Large intestine (tissue), 3 donors: ENCODE data around the gene CHST11. TPM values are rescaled to one million over a fixed set of nuclear protein-coding genes. Genes with fewer than 3 reads are reported as not detected.

Source experiments
- DNase-seq, 2 donors: peaks; one replicate each; pipeline versions ENCODE4 v3.0.0 to v3.0.0-alpha.2; 2013
- H3K27ac ChIP-seq: one replicate; pipeline ENCODE4 v1.5.1; 2013; ENCODE audit warnings: low read length
- H3K27me3 ChIP-seq: 2 replicates; pipeline ENCODE4 v1.6.1; 2013; ENCODE audit warnings: low read length; ENCODE audit not compliant: control insufficient read depth, insufficient read depth
- H3K36me3 ChIP-seq: 2 replicates; pipeline ENCODE4 v1.6.1; 2013; ENCODE audit warnings: low read length; ENCODE audit not compliant: control insufficient read depth, insufficient read depth
- H3K4me1 ChIP-seq: one replicate; pipeline ENCODE4 v1.6.1; 2013; ENCODE audit warnings: low read length; ENCODE audit not compliant: control insufficient read depth, insufficient read depth
- H3K4me3 ChIP-seq: one replicate; pipeline ENCODE4 v1.5.1; 2013; ENCODE audit warnings: low read length
- H3K9me3 ChIP-seq: one replicate; pipeline ENCODE4 v1.6.1; 2013; ENCODE audit warnings: mild to moderate bottlenecking, low read depth, low read length, moderate library complexity; ENCODE audit not compliant: control insufficient read depth
- WGBS: methylation state at CpG from one replicate; pipeline ENCODE4 v1.1.5; 2013; ENCODE audit warnings: low lambda C conversion rate; ENCODE audit not compliant: insufficient coverage; 5-methylcytosine and 5-hydroxymethylcytosine counted together
- polyA plus RNA-seq: library from polyadenylated mRNA; unstranded; fragments of 120-200 nt; gene quantifications from one replicate; pipeline ENCODE4 v1.2.1, GENCODE V29; 2013

CHST11 gene
- polyA plus RNA-seq, 1 donor: 5.9 TPM

GRCh38 chr12:104596134-104596799 lies 139.5 kb downstream of the CHST11 start:
- Histone ChIP-seq H3K4me1 (no peaks in the 10 kb centered on the region), H3K4me3 (no peak overlapping the region), H3K36me3 (no peaks in the 10 kb centered on the region), H3K27ac (no peak overlapping the region), H3K9me3 (no peaks in the 10 kb centered on the region), H3K27me3 (no peaks in the 10 kb centered on the region)
- 50% methylated on average over 2 of the region's 12 CpGs for WGBS
- no peak for DNase-seq

- H3K27me3 ChIP-seq: no peaks in the 10 kb centered on the region
- no peak overlapping the region for H3K4me3 ChIP-seq
- DNase-seq: no peak
- no peaks in the 10 kb centered on the region for H3K4me1 ChIP-seq
- no peak overlapping the region for H3K27ac ChIP-seq
- 75% methylated on average over 4 of the region's 15 CpGs for WGBS
- no peaks in the 10 kb centered on the region for H3K9me3 ChIP-seq
- H3K36me3 ChIP-seq: no peaks in the 10 kb centered on the region
Observed at GRCh38 chr12:104596898-104597843, 140.4 kb downstream of the CHST11 start.

DNA sequence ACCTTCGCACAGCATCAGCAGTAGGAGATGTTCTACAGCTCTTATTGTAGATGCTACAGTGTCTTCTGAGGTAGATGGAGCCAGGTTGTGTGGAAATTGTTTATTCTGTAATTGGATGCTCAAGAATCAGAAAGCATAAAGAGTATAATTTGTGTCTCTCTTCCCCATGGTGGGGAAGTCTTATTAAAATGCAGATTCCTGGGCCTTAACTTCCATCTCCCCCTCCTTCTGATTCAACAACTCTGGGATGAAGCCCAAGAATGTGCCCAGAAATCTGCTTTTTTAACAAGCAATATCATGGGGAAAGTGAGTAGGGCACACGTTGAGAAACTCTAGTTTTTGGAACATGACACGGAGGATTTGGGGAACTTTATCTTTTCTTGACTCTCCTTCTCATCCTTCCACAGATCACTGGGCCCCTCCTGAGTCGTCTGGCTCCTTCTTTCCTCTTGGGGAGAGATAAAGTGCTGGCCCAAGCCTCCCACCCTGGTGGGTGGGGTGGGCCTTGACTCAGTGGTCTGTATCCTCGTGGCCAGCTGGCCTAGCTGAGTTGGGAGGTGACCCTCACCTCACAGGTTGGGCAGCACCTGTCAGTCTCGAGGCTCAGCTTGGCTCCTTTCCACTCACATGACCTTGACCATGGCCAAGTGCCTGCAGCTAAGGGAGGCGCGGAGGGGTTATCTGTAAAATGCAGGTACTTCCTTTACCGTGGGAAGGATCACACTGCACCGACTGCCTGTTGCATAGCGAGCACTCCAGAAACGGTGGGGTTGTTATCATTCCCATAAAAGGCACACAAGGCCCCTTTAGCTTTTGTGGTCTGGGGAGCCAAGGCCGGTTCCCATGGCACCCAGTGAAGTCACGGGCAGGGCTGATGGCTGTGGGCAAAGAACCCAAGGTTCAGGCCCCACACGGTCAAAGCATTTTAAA lies 141.9 kb downstream of the CHST11 start:
- WGBS: no CpG with 5 or more reads among the region's 15 CpGs
- DNase-seq: no peak
- Histone ChIP-seq H3K36me3 (no peaks in the 10 kb centered on the region), H3K4me3 (no peak overlapping the region), H3K4me1 (no peaks in the 10 kb centered on the region), H3K9me3 (no peaks in the 10 kb centered on the region), H3K27me3 (no peaks in the 10 kb centered on the region), H3K27ac (no peak overlapping the region)

GRCh38 chr12:104599272-104600035 lies 142.7 kb downstream of the CHST11 start:
- Histone ChIP-seq H3K36me3 (no peaks in the 10 kb centered on the region), H3K4me3 (no peak overlapping the region), H3K4me1 (no peaks in the 10 kb centered on the region), H3K27ac (no peak overlapping the region), H3K27me3 (no peaks in the 10 kb centered on the region), H3K9me3 (no peaks in the 10 kb centered on the region)
- DNase-seq: no peak
- WGBS: 75% methylated on average over 2 of the region's 16 CpGs

DNA sequence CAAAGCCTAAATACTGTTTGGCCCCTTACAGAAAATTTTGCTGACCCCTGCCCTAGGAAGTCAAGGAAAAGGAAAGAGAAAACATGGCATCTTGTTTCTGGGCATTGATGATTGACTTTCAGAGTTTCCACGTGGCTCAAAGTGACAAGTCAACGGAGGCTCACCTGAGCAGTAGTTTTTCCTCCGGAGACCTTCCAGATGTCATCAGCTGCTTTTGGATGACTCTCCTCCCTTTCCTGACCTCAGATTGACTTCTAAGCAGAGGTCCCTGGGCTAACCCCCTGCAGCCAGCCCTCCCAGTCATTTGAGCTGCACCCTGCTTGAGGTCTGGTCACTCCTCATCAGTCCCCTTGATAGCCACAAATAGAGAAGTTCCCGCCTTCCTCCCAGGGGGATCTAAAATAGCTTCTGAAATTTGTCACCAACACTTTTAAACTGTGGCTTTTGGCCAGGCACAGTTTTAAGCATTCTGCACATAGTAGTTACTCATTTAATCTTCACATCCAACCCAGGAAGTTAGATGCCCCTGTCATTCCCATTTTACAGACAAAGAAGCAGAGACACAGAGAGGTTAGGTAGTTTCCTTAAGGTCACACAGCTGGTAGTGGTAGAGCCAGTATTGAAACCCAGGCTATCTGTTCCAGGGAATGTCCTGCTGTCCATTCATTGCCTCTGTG lies 143.4 kb downstream of the CHST11 start:
- no peak for DNase-seq
- Histone ChIP-seq H3K27me3 (no peaks in the 10 kb centered on the region), H3K36me3 (no peaks in the 10 kb centered on the region), H3K9me3 (no peaks in the 10 kb centered on the region), H3K27ac (no peak overlapping the region), H3K4me3 (no peak overlapping the region), H3K4me1 (no peaks in the 10 kb centered on the region)
- no CpG with 5 or more reads among the region's 4 CpGs for WGBS

GRCh38 chr12:104600790-104601739 lies 144.3 kb downstream of the CHST11 start:
- H3K27ac ChIP-seq: no peak overlapping the region
- H3K4me3 ChIP-seq: no peak overlapping the region
- no peak for DNase-seq
- H3K9me3 ChIP-seq: no peaks in the 10 kb centered on the region
- no peaks in the 10 kb centered on the region for H3K4me1 ChIP-seq
- WGBS: 91% methylated on average over 3 of the region's 6 CpGs
- H3K36me3 ChIP-seq: no peaks in the 10 kb centered on the region
- no peaks in the 10 kb centered on the region for H3K27me3 ChIP-seq

DNA sequence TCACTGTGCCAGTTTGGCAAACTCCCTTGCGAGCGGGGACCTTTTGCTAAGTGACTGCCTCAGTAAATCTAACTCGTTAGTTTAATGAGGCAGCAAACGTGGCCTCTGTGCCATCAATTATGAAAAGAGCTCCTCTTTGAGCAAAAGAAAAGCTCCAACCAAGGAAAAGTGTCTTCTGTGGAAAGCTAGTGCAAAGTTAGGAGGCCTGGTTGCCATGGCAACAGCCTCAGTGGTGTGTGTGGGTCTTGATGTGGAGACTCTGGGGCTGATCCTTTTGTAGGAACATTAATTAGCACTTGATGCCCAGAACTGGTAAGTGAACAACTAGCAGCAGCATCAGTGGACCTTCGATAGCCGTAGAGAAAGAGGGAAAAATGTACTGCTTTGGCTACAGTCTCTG lies 145.7 kb downstream of the CHST11 start:
- no peaks in the 10 kb centered on the region for H3K9me3 ChIP-seq
- no peak for DNase-seq
- no peak overlapping the region for H3K27ac ChIP-seq
- no peaks in the 10 kb centered on the region for H3K27me3 ChIP-seq
- no peaks in the 10 kb centered on the region for H3K4me1 ChIP-seq
- WGBS: no CpG with 5 or more reads among the region's 6 CpGs
- no peak overlapping the region for H3K4me3 ChIP-seq
- H3K36me3 ChIP-seq: no peaks in the 10 kb centered on the region

DNA sequence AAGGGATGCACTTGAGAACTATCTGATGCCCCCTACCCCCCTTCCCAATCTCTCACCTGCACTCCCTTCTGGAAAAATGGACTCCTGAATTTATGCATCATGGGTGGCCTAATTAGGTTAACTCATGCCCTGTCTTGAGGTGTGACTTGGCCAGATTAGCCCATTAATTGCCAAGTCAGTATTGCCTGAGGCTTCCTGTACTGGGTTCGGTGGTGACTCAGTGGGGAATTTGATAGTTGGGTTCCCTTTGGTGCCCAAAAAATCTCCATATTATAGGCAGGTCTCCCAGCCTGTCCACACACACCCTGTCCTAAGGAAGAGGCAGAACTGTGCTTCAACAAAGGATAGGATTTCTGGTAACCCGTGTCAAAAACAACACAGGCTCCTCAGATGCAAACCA lies 146.1 kb downstream of the CHST11 start:
- no peaks in the 10 kb centered on the region for H3K27me3 ChIP-seq
- H3K36me3 ChIP-seq: no peaks in the 10 kb centered on the region
- DNase-seq: no peak
- no CpG with 5 or more reads among the region's 2 CpGs for WGBS
- H3K4me3 ChIP-seq: no peak overlapping the region
- no peak overlapping the region for H3K27ac ChIP-seq
- H3K9me3 ChIP-seq: no peaks in the 10 kb centered on the region
- H3K4me1 ChIP-seq: no peaks in the 10 kb centered on the region
